SK-N-SH treated with all-trans-retinoic acid at 6 μM for 48 hours (cell line): ENCODE data around the gene ATF6.

Source experiments
- TOX ChIP-seq: fragments of 250-450 bp; sonication (Bioruptor Pico); IDR thresholded peaks from 2 replicates; pipeline ENCODE4 v1.8.0; 2021; ENCODE audit warnings: mild to moderate bottlenecking, moderate library complexity, borderline replicate concordance
- ZNF70 ChIP-seq: fragments of 450-650 bp; formaldehyde crosslinking; IDR thresholded peaks from 2 replicates; pipeline ENCODE4 v1.5.0; 2020; ENCODE audit warnings: mild to moderate bottlenecking, moderate library complexity

DNA sequence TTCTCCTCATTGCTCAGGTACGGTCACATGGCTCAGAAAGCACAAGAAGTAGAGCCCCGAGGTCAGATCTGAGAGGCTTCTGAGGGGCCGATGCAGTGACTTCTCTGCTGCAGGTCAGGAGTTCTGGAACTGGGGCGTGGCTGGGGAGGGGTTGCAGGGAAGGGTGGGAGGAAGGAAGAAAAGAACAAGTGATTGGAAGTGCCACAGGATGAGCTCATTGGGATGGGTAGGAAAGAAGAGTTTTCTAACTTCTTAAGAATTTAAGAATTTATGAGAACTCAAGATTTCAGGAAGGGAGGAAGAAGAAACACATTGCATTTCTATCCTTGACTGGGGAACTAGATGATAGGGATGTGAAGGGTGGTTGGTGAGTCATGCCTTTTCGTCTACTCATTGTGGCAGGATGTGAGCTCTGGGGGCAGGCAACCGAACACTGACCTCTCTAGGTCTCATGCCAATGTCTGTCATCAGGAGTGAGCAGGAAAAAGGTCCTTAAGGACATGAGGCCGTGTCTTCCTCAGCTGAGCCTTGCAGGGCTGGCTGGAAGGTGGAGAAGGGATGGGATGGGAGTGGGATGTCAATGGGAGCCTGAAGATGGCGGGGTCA, 44.3 kb upstream of the ATF6 start:
- TF ChIP-seq TOX (CRISPR knock-in tag) (no peak), ZNF70 (no peak)
